Hematopoietic multipotent progenitor cell treated with erythropoietin and hydrocortisone succinate and interleukin-3 and kit ligand, for 17 days (in vitro differentiated cells): ENCODE data around the gene MIOX.

ENCODE experiments used
- DNase-seq: peaks from one replicate; pipeline ENCODE4 v3.0.0-alpha.2; 2015; ENCODE audit warnings: low spot score

The MIOX gene

DNA sequence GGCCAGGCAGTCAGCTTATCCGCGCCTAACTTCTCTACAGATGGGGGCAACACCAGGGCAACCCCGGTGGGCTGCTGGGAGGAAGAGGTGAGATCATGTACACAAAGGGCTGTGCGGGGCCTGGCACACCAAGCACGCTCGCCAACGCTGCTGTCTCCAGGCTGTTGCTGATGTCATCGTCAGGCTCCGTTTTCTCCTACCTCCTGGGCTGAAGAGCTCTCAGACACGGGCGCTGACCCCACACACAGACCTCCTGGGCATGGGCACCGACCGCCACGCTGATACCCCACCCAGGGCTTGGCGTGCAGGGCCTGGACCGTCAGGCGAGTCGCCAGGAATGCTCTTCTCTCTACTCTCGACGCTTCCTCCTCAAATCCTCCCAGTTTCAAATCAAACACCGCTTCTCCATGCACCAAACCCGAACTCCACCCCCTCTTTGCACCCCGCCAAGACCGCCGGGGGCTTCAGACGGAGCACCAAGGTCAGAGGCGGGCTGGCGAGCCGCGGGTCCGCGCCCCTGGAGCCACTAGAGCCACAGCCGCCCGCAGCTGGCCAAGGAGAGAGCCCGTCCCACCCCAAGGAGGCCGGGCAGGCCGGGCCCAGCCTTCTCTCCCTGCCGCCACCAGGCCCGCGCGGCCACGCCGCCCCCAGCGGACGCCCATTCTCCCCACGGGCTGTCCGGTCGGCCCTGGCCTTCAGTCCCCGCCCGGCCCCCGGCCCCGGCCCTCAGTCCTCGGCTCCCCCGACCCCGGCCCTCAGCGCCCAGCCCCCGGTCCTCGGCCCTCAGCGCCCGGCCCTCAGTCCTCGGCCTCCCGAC is 12.6 kb upstream of the MIOX start:
- DNase-seq: peak; percentile 9

DNA sequence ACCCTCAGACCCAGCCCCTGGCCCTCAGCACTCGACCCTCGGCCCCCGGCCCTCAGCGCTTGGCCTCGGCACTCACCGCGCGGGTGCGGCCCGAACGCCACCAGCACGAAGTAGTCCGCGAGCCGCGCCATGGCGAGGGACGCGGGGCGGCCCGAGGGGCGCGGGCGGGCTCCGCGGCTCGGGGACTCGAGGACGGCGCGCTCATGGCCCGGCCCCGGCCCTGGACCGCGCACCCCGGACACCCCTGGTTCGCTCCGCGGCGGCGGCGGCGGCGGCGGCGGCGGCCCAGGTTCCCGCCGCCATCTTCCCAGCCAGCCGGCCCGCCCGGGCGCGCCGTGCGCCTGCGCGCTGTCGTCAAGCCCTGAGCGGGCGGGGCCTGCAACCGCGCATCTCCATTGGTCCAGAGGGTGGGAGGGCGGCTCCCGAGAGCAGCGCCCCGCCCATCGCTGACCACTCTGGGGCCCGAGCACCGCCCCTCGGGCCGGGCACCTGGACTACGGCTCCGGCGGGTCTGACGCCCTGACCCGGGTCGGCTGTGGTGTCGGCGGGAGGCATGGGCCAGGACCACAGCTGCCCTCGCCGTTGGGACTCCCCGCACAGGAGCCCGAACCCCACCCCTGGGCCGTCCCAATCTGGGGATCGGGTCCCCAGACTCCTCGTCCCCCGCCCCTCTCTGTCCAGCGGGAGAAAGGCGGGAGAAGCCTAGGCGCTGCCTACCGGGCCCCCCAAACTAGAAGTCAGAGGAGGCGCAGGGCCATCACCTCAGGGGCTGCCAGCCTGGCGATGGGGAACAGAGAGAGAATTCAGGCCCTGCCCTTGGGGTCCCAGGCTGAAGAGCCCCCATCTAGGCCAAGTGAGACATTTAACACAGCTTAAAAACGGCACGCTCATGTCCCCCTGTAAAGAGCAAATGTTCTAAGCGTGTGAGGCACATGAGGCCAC is 11.7 kb upstream of the MIOX start, which contains the start of gene SBF1:
Gene SBF1 (minus strand): TSS at position 326 of the 942 bp plus-strand sequence. CDS start 195 bp downstream, at position 131.
- DNase-seq: peak; percentile 93

DNA sequence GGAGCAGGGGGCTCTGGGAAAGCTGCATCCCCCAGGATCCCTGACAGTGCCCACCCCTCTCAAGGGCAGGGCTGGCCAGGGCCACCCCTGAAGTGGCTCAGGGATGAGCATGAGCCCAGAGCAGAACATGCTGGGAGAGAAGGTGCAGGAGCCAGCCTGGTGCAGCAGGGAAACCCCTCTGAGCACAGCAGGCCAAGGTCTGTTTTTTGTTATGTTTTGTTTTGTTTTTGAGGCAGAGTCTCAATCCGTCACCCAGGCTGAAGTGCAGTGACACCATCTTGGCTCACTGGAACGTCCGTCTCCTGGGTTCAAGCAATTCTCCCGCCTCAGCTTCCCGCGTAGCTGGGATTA is 11.0 kb upstream of the MIOX start:
- DNase-seq: no peak

DNA sequence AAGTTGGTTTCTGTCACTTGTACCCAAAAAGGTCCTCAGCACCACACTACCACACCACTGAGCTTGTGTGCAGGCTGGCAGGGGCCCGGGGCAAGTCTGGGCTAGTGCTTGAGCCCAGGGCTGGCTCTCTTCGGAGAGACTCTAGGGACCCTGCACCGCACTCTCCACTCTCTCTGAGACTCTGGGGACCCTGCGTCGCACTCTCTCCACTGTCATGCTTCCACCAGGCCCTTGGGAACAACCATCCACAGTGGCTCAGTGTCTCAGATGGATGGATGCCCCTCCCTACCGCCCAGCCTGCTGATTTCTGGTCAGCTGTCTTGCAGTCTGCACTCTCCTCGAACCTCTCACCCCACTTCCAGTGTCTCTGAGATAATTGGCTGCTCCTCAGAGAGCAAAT is 9.8 kb upstream of the MIOX start:
- DNase-seq: no peak

DNA sequence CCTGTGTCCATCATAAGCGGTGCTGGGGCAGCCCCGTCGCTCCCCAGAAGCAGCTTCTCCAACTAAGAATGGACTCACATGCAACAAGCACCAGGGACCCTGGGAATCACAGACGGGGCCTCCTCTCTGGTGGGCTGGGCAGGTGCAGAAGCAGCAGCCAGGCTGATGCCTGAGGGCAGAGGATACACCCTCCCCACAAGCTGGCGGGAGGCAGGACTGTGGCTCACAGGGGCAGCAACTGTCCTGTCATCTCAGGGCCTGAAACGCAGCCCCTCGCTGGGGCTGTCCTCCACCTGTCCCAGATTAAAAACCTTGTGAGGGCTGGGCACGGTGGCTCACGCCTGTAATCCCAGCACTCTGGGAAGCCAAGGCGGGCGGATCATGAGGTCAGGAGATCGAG is 8.7 kb upstream of the MIOX start:
- no peak for DNase-seq

DNA sequence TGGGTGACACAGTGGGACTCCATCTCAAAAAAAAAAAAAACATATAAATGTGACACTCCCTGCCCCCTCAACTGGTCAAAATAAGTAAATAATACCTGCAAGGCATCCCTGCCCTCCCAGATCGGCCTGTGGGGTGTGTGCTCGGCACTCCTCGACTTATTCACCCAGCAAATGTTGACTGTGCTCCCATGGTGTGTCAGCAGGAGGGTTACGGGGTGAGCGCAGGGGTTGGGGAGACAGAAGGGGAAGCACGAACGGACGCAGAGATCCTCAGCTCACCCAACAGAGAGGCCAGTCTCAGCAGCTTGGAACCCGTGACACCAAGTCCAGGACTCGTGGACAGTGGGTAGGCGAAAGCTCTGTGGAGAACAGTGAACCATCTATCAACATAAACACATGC is 6.9 kb upstream of the MIOX start:
- no peak for DNase-seq

DNA sequence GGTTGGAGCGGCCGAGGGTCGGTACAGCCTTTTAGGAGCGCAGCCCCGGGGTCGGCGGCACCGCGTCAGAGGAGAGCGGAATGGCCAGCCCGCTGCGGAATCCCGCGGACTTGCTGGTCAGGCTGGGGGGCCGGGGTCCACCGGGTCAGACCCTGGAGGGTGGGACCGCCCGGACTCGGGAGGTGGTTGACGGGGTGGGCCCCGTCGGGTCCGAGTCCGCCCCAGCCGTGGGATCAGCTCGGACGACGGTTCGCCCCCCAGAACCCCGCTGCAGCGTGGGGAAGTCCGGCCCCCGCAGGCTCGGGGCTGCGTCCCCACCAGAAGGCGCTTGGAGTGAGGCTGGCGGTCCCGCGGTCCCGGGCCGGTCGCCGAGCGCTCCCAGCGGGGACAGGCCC is 5.6 kb upstream of the MIOX start:
- no peak for DNase-seq

DNA sequence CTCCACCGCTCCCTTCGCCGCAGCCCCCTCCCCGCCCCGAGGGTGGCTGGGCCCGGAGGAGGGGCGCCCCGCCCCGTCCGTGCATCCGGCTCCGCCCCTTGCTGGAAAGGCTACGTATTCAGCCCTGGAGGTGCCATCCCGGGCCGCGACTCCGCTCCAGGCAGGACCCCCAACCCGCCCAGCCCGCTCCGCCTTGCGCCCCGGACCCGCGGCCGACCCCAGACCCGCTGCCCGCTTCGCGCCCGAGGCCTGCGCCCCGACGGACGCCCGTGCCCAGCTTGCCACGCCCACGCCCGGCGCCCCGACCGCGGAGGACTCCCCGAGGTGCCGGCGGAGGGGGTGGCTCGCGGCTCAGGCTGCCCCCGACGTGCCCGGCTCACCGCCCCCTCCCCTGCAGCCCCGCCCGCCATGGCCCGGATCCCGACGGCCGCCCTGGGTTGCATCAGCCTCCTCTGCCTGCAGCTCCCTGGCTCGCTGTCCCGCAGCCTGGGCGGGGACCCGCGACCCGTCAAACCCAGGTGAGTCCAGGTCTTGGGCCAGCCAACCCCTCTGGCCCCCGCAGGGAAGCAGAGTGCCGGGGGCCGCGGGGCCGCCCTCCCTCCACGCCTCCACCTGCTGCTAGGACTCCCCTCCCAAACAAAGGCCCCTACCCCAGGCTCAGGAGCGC is 5.1 kb upstream of the MIOX start, which contains the start of gene ADM2:
Gene ADM2 (plus strand): TSS at position 104 of the 667 bp plus-strand sequence. CDS start 305 bp downstream, at position 409.
- no peak for DNase-seq

DNA sequence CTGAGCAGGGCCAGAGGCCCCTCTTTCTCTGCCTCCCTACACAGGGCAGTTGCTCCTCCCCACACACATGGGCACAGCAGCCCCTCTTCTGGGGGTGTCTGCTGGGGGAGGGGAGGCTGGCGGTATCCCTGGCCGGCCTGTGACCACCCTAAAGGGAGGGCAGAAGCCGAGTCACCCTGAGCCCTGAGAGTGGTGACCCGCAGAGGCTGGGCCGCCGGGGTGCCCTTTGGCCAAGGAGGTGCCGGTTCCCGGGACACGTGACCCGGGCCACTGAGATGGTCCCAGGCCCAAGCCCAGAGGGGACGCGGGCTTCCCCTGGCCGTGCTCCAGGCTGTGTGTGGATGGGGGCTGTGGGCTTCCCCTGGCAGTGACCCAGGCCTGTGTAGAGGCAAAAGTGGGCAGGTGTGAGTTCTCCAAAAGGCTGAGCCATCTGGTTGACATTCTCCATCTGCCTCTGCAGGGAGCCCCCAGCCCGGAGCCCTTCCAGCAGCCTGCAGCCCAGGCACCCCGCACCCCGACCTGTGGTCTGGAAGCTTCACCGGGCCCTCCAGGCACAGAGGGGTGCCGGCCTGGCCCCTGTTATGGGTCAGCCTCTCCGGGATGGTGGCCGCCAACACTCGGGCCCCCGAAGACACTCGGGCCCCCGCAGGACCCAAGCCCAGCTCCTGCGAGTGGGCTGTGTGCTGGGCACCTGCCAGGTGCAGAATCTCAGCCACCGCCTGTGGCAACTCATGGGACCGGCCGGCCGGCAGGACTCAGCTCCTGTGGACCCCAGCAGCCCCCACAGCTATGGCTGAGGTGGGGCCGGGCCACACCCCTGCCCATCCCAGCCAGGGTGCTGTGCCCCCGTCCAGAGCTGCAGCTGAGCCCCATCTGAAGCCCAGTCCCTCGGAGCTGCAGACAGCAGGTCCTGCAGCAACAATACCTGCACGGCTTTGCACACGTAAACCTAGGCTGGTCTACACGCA is 4.3 kb upstream of the MIOX start:
- no peak for DNase-seq

DNA sequence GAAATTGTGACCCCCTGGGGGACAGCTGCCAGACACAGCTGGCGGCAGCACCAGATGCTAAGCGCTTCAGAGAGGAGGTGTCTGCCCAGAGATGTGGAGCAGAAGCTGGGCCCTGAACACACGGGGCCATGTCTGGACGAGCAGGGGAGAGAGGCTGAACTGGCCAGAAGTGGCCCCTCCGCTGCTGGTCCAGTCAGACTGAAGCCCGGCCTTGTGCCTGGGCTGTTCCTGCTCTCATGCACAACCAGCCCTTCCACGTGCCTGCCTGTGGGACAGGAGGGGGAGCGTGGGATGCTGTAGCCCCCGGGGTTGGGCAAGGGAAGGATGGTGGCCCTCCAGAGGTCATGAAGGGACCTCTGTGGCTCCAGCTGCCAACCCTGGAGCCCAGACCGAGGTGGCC is 3.6 kb upstream of the MIOX start:
- DNase-seq: no peak

DNA sequence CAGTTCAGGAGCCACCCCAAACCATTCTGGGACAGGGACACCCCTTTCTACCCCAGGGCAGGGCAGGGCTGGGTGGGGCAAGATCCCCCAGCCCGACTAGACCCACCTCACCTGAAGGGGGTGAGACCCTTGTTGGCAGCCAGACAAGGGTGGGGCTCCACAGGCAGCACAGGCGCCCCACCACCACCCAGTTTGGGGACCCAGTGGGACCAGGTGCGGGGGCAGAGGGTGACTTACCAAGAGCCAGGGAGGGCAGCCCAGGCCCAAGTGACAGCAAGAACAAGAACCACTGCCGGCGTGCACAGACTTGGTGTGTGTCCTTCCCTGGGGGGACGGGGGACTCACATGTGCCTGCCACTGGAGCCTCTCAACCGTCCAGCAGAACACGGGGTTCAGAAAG is 3.1 kb upstream of the MIOX start:
- DNase-seq: no peak

DNA sequence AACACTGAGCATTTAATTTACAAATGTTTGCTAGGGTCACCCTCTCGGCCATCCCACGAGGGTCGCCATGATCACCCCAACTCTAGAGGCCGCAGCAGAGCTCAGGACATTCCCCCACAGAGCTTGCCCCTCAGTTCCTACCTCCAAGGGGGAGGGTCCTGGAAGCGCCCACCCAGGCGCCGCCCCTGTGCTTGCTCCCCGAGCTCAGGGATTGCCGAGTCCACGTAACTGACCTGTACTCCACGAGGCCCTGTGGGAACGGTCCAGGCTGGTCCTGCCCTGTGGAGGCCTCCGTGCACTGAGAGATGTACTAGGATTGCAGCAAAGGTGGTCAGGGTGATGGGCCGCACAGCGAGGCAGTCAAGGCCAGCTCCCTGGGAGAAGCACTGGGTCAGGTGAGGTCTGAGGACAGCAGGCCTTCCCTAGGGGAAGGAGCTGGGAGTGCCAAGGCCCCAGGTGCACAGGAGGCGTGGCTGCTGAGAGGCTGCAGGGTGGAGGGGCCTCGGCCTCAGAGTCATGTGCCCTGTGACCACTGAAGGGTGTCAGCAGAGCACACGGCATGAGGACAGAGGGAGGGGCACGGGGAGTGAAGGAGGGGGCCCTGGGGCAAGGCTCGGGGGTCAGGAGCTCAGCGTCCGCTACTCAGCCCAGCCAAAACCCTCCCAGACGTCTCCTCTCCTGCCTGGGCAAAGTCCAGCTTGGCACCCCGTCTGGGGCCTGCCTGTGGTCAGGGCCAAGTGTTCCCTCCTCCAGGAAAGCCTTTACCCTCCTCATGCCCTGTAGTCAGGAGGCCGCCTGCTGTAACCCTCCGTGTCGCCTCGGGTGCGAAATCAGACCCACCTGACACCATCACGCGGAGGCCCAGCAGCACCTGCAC is 2.4 kb upstream of the MIOX start:
- DNase-seq: no peak

DNA sequence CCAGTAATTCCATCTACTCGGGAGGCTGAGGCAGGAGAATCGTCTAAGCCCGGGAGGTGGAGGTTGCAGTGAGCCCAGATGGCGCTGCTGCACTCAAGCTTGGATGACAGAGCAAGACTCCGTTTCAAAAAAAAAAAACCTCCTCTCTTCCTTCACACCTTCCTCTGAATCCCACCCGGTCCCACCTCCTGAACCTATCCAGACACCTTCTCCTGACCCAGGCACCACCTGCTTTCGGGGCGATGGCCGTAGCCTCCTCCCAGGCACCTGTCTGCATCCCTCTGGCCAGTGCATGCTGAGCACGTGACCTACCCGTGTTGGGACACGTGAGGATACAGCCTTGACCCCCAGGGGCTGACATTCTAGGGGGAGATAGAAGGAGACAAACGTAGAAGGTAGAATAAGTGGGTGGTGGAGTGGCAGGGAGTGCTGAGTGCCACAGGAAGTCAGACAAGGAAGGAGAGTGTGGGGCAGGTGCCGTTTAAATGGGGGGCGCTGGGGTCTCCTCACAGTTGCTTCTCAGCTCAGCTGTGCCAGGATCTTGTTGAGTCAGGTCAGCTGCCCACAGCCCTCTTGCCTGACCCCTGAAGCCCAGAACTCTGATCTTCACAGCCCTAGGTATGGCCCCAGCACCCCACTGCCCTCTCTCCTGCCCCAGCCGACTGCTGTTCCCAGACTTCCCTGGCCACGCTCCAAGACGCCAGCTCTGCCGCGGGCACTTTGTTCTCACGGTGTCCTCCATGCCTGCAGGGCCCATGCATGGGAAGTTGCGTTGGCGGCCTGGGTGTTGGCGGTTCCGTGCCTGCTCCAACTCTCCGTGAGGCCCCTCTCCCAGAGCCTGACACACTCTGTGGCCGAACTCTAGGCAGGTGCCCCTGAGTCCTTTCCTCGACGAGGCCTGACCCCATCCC is 1.2 kb upstream of the MIOX start:
- DNase-seq: no peak

DNA sequence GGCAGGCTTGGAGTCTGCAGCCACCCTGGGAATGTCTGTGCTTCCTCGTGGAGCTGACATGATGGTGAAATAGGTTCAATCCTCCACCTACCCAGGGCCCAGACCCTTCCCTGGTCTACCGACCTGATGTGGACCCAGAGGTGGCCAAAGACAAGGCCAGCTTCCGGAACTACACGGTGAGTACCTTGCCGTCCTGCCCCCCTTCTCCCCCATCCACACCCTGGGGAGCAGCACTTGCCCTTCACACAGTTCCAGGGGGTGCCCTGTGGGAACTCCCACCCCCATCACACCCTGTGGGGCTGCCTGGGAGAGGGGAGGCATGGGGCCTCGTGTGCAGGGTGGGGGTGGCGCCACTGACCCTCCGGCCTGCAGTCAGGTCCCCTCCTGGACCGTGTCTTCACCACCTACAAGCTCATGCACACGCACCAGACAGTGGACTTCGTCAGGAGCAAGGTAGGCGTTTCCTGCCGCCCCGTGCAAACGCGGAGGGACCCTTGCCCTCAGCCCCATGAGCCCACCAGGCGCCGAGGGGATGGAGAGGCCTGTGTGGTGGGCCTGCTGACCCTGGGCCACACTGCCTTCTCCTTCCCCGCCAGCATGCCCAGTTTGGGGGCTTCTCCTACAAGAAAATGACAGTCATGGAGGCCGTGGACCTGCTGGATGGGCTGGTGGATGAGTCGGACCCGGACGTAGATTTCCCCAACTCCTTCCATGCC is 789 bp downstream of the MIOX start:
- no peak for DNase-seq

DNA sequence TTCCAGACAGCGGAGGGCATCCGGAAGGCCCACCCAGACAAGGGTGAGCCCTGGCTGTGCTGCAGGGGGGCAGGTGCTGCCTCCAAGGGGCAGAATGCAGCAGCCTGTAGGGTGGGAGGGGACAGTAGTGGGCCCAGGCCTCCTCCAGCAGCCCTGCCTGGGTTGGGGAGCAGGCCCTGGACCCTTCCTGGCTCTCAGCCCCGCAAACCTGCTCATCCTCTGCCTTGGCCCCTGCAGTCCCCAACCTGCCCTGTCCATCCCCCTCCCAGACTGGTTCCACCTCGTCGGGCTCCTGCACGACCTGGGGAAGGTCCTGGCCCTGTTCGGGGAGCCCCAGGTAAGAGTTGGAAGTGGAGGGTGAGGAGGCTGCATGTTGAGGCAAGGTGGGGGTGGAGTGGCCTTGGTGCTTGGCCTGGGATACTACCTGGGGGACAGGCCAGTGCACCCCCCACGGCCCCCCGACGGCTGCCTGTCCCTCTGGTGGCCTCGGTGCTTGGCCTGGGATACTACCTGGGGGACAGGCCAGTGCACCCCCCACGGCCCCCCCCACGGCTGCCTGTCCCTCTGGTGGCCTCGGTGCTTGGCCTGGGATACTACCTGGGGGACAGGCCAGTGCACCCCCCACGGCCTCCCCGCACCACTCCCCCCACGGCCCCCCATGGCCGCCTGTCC is 1.5 kb downstream of the MIOX start:
- DNase-seq: no peak

DNA sequence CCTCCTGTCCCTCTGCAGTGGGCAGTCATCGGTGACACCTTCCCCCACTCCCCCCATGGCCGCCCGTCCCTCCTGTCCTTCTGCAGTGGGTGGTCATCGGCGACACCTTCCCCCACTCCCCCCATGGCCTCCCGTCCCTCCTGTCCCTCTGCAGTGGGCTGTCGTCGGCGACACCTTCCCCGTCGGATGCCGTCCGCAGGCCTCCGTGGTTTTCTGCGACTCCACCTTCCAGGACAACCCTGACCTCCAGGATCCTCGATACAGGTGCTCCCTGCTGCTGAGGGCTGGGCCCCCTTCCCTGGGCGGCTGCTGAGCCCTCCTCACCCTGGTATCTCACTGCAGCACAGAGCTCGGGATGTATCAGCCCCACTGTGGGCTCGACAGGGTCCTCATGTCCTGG is 2.2 kb downstream of the MIOX start:
- no peak for DNase-seq

DNA sequence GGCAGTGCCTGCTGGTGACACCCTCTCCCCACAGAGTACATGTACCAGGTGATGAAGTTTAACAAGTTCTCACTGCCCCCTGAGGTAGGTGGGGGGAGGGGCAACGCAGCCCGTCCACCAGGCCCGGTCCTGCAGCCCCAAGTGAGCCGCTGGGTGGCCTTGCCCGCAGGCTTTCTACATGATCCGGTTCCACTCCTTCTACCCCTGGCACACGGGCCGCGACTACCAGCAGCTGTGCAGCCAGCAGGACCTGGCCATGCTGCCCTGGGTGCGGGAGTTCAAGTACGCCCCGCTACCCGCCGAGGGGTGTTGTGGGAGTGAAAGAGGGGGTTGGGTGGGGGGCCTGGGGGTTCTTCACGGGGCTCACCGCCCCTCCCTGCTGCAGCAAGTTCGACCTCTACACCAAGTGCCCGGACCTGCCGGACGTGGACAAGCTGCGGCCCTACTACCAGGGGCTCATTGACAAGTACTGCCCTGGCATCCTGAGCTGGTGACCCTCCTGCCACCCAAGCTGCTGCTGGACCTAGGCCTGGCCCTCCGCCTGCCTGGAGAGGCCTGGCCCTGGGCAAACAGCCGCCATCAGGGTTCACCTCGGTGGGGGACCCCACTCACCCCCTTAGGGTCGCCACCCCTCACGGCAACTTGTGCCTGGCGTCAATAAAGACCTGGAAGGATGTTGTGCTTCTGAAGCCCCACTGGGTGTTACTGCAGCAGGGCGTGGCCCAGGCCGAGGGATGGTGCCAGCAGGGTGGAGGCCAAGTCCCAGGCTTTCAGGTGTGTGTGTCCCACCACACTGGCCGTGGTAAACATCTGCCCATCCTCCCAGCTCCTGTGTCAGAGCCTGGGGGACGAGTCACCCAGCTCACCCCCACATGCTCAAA is 2.9 kb downstream of the MIOX start:
- no peak for DNase-seq
